Prostate gland (tissue), 2 donors: ENCODE data around the gene PSMD7. TPM values are rescaled to one million over a fixed set of nuclear protein-coding genes. Genes with fewer than 3 reads are reported as not detected.

ENCODE experiments used
- DNase-seq: peaks from one replicate; pipeline ENCODE4 v3.0.0-alpha.2; 2019; ENCODE audit warnings: low spot score
- H3K27ac ChIP-seq, 2 donors: fragments of 200-600 bp; sonication (generic); 2 replicates each; pipeline ENCODE4 v1.5.1; 2017 to 2019
- H3K27me3 ChIP-seq: fragments of 200-600 bp; sonication (generic); replicated peaks from 2 replicates; pipeline ENCODE4 v1.5.1; 2019; ENCODE audit not compliant: insufficient read depth
- H3K36me3 ChIP-seq, 2 donors: fragments of 200-600 bp; sonication (generic); 1 replicate in 1 of 2; 2 replicates in 1 of 2; pipeline versions ENCODE4 v1.5.1 to v1.8.1; 2017 to 2019
- H3K4me1 ChIP-seq: fragments of 200-600 bp; sonication (generic); replicated peaks from 2 replicates; pipeline ENCODE4 v1.5.1; 2019
- H3K4me3 ChIP-seq, 2 donors: fragments of 200-600 bp; sonication (generic); 2 replicates each; pipeline ENCODE4 v1.5.1; 2017 to 2019
- H3K9me3 ChIP-seq: fragments of 200-600 bp; sonication (generic); 2 replicates; pipeline ENCODE4 v1.5.1; 2017
- POLR2A ChIP-seq: fragments of 450-650 bp; IDR thresholded peaks from one replicate; pipeline ENCODE4 v1.6.1; 2016; ENCODE audit warnings: antibody characterized with exemption, mild to moderate bottlenecking
- POLR2AphosphoS5 ChIP-seq: sonication (generic); formaldehyde crosslinking; IDR thresholded peaks from one replicate; pipeline ENCODE4 v1.6.1; 2017; ENCODE audit warnings: antibody characterized with exemption
- WGBS: methylation state at CpG from one replicate; pipeline ENCODE4 v1.1.5; 2018; 5-methylcytosine and 5-hydroxymethylcytosine counted together
- intact Hi-C: fragments of 100-400 bp; cut with DNase I; formaldehyde crosslinking; loops from one replicate; pipeline ENCODE4 v1.14.2; 2022
- total RNA-seq, 2 donors: library from RNA; depleted of rRNA; stranded (reverse); fragments of >200 nt; gene quantifications; one replicate each; pipeline ENCODE4 v1.1.0, GENCODE V29; 2016
- TF ChIP-seq, protein P1 (sequence below), 4 experiments: fragments of 200-600 bp in 2 of 4; fragments of 450-650 bp in 2 of 4; sonication (generic) in 2 of 4; IDR thresholded peaks; 1 replicate in 3 of 4; 2 replicates in 1 of 4; pipeline ENCODE4 v1.5.1; 2016 to 2019; ENCODE audit warnings: antibody characterized with exemption in 4 of 4, mild to moderate bottlenecking in 2 of 4, moderate library complexity in 2 of 4

Gene PSMD7
- total RNA-seq, 2 donors from 2014 or later = 54.1 to 78.0 TPM

DNA sequence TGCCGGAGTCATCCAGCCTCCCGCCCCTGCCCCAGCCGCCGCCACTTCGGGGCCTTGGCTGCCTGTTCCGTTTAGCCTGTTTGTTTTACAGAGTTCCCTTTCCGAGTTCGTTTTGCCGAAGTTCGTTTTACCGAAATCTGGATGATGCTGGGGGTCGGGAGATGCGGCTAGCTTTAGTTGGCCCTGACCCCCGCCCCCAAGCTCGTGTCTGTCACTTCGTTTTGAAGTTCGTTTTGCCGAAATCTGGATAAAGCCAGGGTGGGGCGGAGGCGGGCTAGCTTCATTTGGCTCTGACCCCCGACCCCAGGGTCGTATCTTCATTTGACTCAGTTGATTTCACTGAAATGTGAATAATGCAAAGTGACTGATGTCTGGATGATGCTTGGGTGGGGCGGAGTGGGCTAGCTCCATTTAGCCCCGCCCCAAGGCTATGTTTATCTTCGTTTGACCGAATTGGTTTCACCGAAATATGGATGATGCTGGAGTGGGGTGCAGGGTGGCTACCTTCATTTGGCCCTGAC lies 591 bp downstream of the PSMD7 start:
- Histone ChIP-seq H3K36me3 (peaks cover 0 to 5% of the 10 kb centered on the region in 2 donors), H3K9me3 (no peaks in the 10 kb centered on the region), H3K4me3 (peak overlapping the region; percentile 78 to 91), H3K27me3 (no peaks in the 10 kb centered on the region), H3K27ac (peak overlapping the region; percentile 95 to 96), H3K4me1 (peaks cover 12% of the 10 kb centered on the region)
- intact Hi-C loops = no loop called here
- peak; percentile 8 for DNase-seq
- no peak for TF ChIP-seq POLR2AphosphoS5
- TF ChIP-seq POLR2A = no peak
- TF ChIP-seq, protein P1, sequence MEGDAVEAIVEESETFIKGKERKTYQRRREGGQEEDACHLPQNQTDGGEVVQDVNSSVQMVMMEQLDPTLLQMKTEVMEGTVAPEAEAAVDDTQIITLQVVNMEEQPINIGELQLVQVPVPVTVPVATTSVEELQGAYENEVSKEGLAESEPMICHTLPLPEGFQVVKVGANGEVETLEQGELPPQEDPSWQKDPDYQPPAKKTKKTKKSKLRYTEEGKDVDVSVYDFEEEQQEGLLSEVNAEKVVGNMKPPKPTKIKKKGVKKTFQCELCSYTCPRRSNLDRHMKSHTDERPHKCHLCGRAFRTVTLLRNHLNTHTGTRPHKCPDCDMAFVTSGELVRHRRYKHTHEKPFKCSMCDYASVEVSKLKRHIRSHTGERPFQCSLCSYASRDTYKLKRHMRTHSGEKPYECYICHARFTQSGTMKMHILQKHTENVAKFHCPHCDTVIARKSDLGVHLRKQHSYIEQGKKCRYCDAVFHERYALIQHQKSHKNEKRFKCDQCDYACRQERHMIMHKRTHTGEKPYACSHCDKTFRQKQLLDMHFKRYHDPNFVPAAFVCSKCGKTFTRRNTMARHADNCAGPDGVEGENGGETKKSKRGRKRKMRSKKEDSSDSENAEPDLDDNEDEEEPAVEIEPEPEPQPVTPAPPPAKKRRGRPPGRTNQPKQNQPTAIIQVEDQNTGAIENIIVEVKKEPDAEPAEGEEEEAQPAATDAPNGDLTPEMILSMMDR (IDR thresholded peaks at IDR 0.05) = no peak
- WGBS = under 1% methylated on average over 27 of the region's 27 CpGs

DNA sequence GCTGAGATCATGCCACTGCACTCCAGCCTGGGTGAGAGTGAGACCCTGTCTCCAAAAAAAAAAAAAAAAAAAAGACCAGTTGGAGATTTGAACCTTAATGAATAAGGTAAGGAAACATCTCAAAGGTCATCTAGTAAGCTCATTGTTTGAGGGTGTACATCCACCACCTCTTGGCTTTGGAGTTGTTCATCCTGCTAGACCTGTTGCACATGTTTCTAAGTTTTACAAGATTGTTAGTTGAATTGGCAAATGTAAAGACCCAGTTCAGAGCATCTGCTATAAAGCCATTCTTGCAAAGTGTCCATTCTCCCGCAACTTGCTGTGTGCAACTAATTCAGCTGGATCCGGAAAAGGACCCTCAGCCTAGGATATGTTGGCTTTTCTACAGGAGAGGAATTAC lies 1.5 kb downstream of the PSMD7 start:
- Histone ChIP-seq H3K36me3 (peaks cover 8 to 11% of the 10 kb centered on the region in 2 donors), H3K4me3 (peak overlapping the region; percentile 78 to 91), H3K27ac (peak overlapping the region; percentile 95 to 96), H3K27me3 (no peaks in the 10 kb centered on the region), H3K9me3 (no peaks in the 10 kb centered on the region), H3K4me1 (peaks cover 12% of the 10 kb centered on the region)
- DNase-seq = peak; percentile 72
- TF ChIP-seq POLR2AphosphoS5 (peak; percentile 89), POLR2A (no peak)
- intact Hi-C loops = no loop called here
- 54% methylated on average over 2 of the region's 2 CpGs for WGBS

DNA sequence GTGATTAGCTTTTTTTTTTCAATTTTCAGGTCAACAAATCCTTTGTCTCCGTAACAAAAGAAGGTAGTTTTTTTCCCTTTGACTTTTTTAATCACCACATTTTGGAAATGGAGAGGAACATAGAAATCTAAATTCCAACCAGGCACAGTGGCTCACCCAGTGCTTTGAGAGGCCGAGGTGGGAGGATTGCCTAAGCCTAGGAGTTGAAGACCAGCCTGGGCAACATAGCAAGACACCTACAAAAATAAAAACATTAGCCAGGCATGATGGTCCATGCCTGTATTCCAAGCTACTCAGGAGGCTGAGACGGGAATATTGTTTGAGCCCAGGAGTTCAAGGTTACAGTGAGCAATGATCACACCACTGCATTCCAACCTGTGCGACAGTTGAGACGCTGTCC lies 5.7 kb downstream of the PSMD7 start:
- H3K4me1 ChIP-seq = peaks cover 12% of the 10 kb centered on the region
- no peak overlapping the region for H3K27ac ChIP-seq
- DNase-seq = no peak
- H3K27me3 ChIP-seq = no peaks in the 10 kb centered on the region
- 94% methylated on average over 5 of the region's 5 CpGs for WGBS
- intact Hi-C loops = no loop called here
- no peaks in the 10 kb centered on the region for H3K9me3 ChIP-seq
- H3K4me3 ChIP-seq = no peak overlapping the region
- H3K36me3 ChIP-seq = peaks cover 9 to 24% of the 10 kb centered on the region in 2 donors
- no peak for TF ChIP-seq POLR2A
- no peak for TF ChIP-seq POLR2AphosphoS5
- TF ChIP-seq, protein P1 (IDR thresholded peaks at IDR 0.05) = no peak

DNA sequence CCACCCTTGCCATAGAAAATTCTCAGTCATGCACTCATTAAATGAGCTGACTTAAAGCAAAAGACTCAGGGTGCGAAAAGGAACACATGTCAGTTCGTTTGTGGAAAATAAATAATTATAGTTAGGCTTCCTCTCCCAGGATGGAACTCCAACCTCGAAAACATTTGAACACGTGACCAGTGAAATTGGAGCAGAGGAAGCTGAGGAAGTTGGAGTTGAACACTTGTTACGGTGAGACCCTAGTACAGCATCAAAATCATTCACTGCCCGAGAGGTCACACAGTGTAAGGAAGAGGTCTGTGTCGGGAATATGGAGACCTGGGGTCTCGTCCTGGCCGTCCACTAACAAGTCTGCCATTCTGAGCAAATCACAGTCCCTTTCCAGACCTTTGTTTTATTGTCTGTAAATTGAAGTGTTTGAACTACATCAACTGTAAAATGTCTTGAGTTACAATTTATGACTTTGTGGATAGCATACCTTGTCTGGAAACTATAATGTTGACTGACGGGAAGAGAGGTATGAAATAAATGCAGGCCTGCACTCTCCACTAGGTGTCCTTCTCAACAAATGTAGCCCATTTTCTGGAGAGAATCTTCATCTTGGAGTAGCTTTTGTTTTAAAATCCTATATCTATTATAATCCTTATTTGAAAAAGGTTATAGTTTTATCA lies 7.7 kb downstream of the PSMD7 start:
- H3K27ac ChIP-seq = no peak overlapping the region
- peaks cover 9 to 24% of the 10 kb centered on the region in 2 donors for H3K36me3 ChIP-seq
- no peak for DNase-seq
- TF ChIP-seq, protein P1 (IDR thresholded peaks at IDR 0.05) = peak in 3 of 4 experiments; percentile 30 to 50 (median 46)
- TF ChIP-seq POLR2A = no peak
- TF ChIP-seq POLR2AphosphoS5 = peak; percentile 49
- H3K9me3 ChIP-seq = no peaks in the 10 kb centered on the region
- H3K4me1 ChIP-seq = no peaks in the 10 kb centered on the region
- no peak overlapping the region for H3K4me3 ChIP-seq
- 61% methylated on average over 10 of the region's 10 CpGs for WGBS
- intact Hi-C loops = no loop called here
- no peaks in the 10 kb centered on the region for H3K27me3 ChIP-seq

GRCh38 chr16:74304835-74305176 lies 8.2 kb downstream of the PSMD7 start:
- TF ChIP-seq, protein P1 (IDR thresholded peaks at IDR 0.05) = no peak
- TF ChIP-seq POLR2A = no peak
- TF ChIP-seq POLR2AphosphoS5 = no peak
- Histone ChIP-seq H3K36me3 (peaks cover 9 to 24% of the 10 kb centered on the region in 2 donors), H3K27me3 (no peaks in the 10 kb centered on the region), H3K4me1 (no peaks in the 10 kb centered on the region), H3K4me3 (no peak overlapping the region), H3K27ac (no peak overlapping the region), H3K9me3 (no peaks in the 10 kb centered on the region)
- no peak for DNase-seq
- intact Hi-C loops = no loop called here
- WGBS = 80% methylated on average over 2 of the region's 2 CpGs
